Vagina (tissue), 2 donors: Measurements from ENCODE around the gene FAIM2. TPM values are rescaled to one million over a fixed set of nuclear protein-coding genes. Genes with fewer than 3 reads are reported as not detected.

Experiments
- DNase-seq, 2 donors: peaks; one replicate each; pipeline ENCODE4 v3.0.0-alpha.2; 2017; ENCODE audit errors: extremely low spot score in 2 of 2
- H3K27ac ChIP-seq: fragments of 200-600 bp; sonication (generic); one replicate; pipeline ENCODE4 v1.5.1; 2019
- H3K27me3 ChIP-seq: fragments of 200-600 bp; sonication (generic); one replicate; pipeline ENCODE4 v1.5.1; 2019
- H3K36me3 ChIP-seq, 2 donors: fragments of 200-600 bp; sonication (generic); one replicate each; pipeline ENCODE4 v1.5.1; 2017 to 2019
- H3K4me1 ChIP-seq: fragments of 200-600 bp; sonication (generic); one replicate; pipeline ENCODE4 v1.5.1; 2019
- H3K4me3 ChIP-seq, 2 donors: fragments of 200-600 bp; sonication (generic); 1 replicate in 1 of 2; 2 replicates in 1 of 2; pipeline ENCODE4 v1.5.1; 2016 to 2019
- H3K9me3 ChIP-seq: fragments of 200-600 bp; sonication (generic); one replicate; pipeline ENCODE4 v1.5.1; 2019
- CTCF ChIP-seq, 3 experiments: fragments of 450-650 bp in 2 of 3; fragments of 200-600 bp in 1 of 3; sonication (generic) in 1 of 3; IDR thresholded peaks; one replicate each; pipeline ENCODE4 v1.5.1; 2017 to 2019; ENCODE audit warnings: antibody characterized with exemption in 3 of 3, mild to moderate bottlenecking in 2 of 3, moderate library complexity in 2 of 3
- POLR2A ChIP-seq, 2 donors: fragments of 450-650 bp; IDR thresholded peaks; one replicate each; pipeline ENCODE4 v1.6.1; 2017; ENCODE audit warnings: antibody characterized with exemption in 2 of 2, mild to moderate bottlenecking in 2 of 2, moderate library complexity in 2 of 2
- POLR2AphosphoS5 ChIP-seq, 2 donors: sonication (generic); formaldehyde crosslinking; IDR thresholded peaks; one replicate each; pipeline ENCODE4 v1.9.0; 2017; ENCODE audit warnings: antibody characterized with exemption in 2 of 2, mild to moderate bottlenecking in 2 of 2, low read depth in 1 of 2; ENCODE audit not compliant: insufficient read depth in 1 of 2
- intact Hi-C: fragments of 100-400 bp; cut with DNase I; formaldehyde crosslinking; loops from one replicate; pipeline ENCODE4 v1.15.1; 2023
- total RNA-seq: library from RNA; depleted of rRNA; stranded (reverse); fragments of >200 nt; gene quantifications from one replicate; pipeline ENCODE4 v1.2.3, GENCODE V29; 2016

Gene FAIM2
- total RNA-seq, 1 donor from 2014 or later = 19.4 TPM

- intact Hi-C loops = no loop called here
- H3K36me3 ChIP-seq = no peaks in the 10 kb centered on the region
- TF ChIP-seq POLR2A (IDR thresholded peaks at IDR 0.05) (no peak), CTCF (IDR thresholded peaks at IDR 0.05) (no peak)
- H3K27ac ChIP-seq = no peak overlapping the region
- no peaks in the 10 kb centered on the region for H3K27me3 ChIP-seq
- no peak overlapping the region for H3K4me3 ChIP-seq
- H3K4me1 ChIP-seq = peaks cover 10% of the 10 kb centered on the region
- DNase-seq = peak in 1 of 2 donors; percentile 19
- H3K9me3 ChIP-seq = no peaks in the 10 kb centered on the region
Observed at GRCh38 chr12:49847161-49847560, 56.5 kb downstream of the FAIM2 start.

DNA sequence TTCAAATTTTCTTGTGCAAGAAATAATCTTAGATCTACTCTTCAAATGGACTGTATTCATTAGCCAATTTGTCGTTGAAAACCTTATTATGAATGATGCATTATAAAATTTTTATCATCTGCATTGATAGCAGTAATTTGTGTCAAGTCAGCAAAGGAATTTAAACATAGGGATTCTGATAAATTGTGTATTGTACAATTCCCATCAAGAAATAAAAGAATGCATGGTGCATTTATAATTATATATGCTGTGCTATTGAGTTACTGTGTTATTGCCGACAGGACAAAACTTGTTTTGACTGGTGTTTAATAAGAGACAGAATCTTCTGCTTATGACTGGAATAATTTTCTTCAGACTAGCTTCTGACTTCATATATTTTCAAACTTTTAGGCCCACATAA, 57.7 kb downstream of the FAIM2 start:
- TF ChIP-seq POLR2AphosphoS5 (IDR thresholded peaks at IDR 0.05; ENCODE audit: insufficient read depth in 1 of 2, low read depth in 1 of 2) (no peak), CTCF (IDR thresholded peaks at IDR 0.05) (no peak), POLR2A (IDR thresholded peaks at IDR 0.05) (no peak)
- DNase-seq = no peak
- intact Hi-C loops = no loop called here

DNA sequence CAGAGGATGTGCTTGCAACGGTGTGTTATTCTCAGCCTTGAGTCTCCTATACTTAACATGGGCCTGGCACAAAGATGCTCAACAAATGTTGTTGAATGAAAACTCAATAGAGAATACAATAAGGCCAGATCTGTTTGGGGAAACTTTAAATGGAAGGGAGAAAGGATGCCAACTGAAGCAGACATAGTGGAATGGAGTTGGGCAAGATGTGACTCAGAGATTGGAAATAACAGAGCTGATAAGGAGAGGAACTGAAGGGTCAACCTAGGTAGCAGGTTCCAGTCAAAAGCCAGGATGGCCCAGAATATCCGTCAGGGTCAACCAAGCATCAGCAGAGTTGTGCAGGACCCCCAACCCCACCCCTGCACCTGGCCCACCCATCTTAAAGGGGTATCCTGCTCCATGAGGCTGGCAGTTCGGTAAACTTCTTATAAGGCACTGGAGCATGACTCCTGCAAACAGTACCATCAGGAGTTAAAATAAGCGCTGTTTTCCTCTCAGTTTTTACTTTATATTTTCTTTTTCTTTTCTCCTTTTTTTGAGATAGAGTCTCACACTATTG, 59.7 kb downstream of the FAIM2 start:
- DNase-seq = peak in 1 of 2 donors; percentile 58
- H3K9me3 ChIP-seq = no peaks in the 10 kb centered on the region
- intact Hi-C loops = no loop called here
- H3K27me3 ChIP-seq = no peaks in the 10 kb centered on the region
- no peak overlapping the region for H3K4me3 ChIP-seq
- H3K4me1 ChIP-seq = peaks cover 20% of the 10 kb centered on the region
- no peaks in the 10 kb centered on the region for H3K36me3 ChIP-seq
- H3K27ac ChIP-seq = no peak overlapping the region
- no peak for TF ChIP-seq POLR2AphosphoS5 (IDR thresholded peaks at IDR 0.05; ENCODE audit: insufficient read depth in 1 of 2, low read depth in 1 of 2)

More for the DNA sequence above, 57.7 kb downstream of the FAIM2 start:
- H3K4me1 ChIP-seq = peaks cover 20% of the 10 kb centered on the region
- no peaks in the 10 kb centered on the region for H3K36me3 ChIP-seq
- H3K9me3 ChIP-seq = no peaks in the 10 kb centered on the region
- no peak overlapping the region for H3K27ac ChIP-seq
- no peaks in the 10 kb centered on the region for H3K27me3 ChIP-seq
- no peak overlapping the region for H3K4me3 ChIP-seq

GRCh38 chr12:49843411-49843810, 60.3 kb downstream of the FAIM2 start:
- DNase-seq = no peak
- intact Hi-C loops = no loop called here
- Histone ChIP-seq H3K9me3 (no peaks in the 10 kb centered on the region), H3K27ac (peak overlapping the region; percentile 88), H3K36me3 (no peaks in the 10 kb centered on the region), H3K4me3 (peak overlapping the region; percentile 72 to 74), H3K27me3 (no peaks in the 10 kb centered on the region), H3K4me1 (peaks cover 20% of the 10 kb centered on the region)
- TF ChIP-seq POLR2A (IDR thresholded peaks at IDR 0.05) (no peak), CTCF (IDR thresholded peaks at IDR 0.05) (no peak), POLR2AphosphoS5 (IDR thresholded peaks at IDR 0.05; ENCODE audit: insufficient read depth in 1 of 2, low read depth in 1 of 2) (no peak)

DNA sequence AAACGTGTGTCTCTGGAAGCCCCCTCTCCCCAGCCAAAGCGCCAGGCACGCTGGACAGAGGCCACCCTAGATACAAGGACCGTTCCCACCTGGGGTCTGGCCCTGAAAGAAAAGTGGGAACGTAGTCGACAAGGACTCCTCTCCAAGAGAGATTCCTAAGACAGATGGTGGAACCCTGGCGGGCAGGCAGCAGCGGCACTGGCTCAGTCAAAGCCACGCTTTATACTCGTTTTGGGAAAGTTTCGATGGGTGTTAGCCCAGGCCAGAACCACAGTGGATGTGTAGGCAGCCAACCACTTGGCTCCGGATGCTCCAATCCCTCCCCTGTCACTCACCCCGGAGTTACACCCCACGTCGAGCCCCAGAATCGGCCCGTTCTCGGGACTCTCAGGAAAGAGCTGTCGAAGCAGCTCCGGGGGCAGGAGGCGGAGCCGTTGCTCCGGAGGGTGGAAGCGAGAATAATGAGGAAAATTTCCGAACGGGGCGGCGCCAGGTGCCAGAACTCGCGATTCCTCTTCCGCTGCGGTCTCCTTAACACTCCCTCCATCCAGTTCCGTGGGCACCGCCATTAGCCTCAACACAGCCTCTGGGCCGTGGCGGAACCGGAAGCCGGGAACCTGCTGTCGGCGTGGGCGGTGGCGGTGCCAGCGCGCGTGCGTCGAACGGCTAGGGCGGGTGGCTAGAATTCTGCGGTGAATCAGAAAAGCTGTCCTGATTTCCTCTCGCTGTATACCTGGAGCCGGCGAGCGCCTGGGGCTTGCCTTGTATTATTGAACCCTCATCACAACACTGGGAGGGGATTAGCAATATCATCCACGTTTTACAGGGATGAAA, 61.0 kb downstream of the FAIM2 start, which contains the start of gene BCDIN3D:
Gene BCDIN3D (minus strand): TSS at position 588 of the 834 bp plus-strand sequence. CDS start 19 bp downstream, at position 569.
- no peak for TF ChIP-seq CTCF (IDR thresholded peaks at IDR 0.05)
- TF ChIP-seq POLR2AphosphoS5 (IDR thresholded peaks at IDR 0.05; ENCODE audit: insufficient read depth in 1 of 2, low read depth in 1 of 2) = peak; percentile 95
- TF ChIP-seq POLR2A (IDR thresholded peaks at IDR 0.05) = peak in 1 of 2 donors; percentile 50
- peaks cover 20% of the 10 kb centered on the region for H3K4me1 ChIP-seq
- peak within 1 kb of the TSS; percentile 88 for H3K27ac ChIP-seq
- H3K4me3 ChIP-seq = peak within 1 kb of the TSS; percentile 72 to 74
- DNase-seq = peak in 1 of 2 donors; percentile 93
- intact Hi-C loops = no loop called here
- H3K27me3 ChIP-seq = no peaks in the 10 kb centered on the region
- no peaks in the 10 kb centered on the region for H3K36me3 ChIP-seq
- no peaks in the 10 kb centered on the region for H3K9me3 ChIP-seq
